ENCODE data around the gene VPS13D. TPM values are rescaled to one million over a fixed set of nuclear protein-coding genes. Genes with fewer than 3 reads are reported as not detected.

The VPS13D gene
- total RNA-seq, 1 experiment from 2014 or later, result 29.0 TPM

DNA sequence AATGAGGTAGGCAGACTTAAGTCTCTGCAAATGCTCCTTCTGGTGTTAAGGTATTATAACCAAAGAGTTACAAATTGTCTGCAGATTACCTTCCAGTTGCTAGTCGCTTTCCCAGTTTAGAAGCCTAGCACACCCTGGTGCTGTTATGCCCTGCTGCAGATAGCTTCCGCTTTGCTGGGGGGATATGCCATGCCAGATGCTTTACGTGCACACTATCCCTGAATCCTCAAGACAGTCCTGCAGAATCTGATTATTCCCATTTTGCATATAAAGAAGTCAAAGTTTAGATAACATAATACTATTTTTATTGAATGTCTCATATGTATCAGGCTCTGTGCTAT lies 221.7 kb downstream of the VPS13D start:
- no peak for DNase-seq (ENCODE audit: low spot score)
- POLR2A ChIA-PET, result no interaction called here
- Mint-ChIP-seq H3K27ac (no peak overlapping the region), H3K27me3 (ENCODE audit: low read depth) (no peaks in the 10 kb centered on the region), H3K4me3 (no peak overlapping the region), H3K9me3 (no peaks in the 10 kb centered on the region), H3K4me1 (peaks cover 24% of the 10 kb centered on the region), H3K36me3 (peaks cover under 1% of the 10 kb centered on the region; the same call in 1 of the 2 replicates)
- CTCF ChIA-PET, result no interaction called here
- no peak for TF ChIP-seq NR2C2 (CRISPR knock-in tag; IDR thresholded peaks at IDR 0.05)
- no peak for TF ChIP-seq ZNF671 (CRISPR knock-in tag; IDR thresholded peaks at IDR 0.05)
- no peak for TF ChIP-seq FOXJ3 (CRISPR knock-in tag; IDR thresholded peaks at IDR 0.05; ENCODE audit: borderline replicate concordance)
- TF ChIP-seq, protein P1, sequence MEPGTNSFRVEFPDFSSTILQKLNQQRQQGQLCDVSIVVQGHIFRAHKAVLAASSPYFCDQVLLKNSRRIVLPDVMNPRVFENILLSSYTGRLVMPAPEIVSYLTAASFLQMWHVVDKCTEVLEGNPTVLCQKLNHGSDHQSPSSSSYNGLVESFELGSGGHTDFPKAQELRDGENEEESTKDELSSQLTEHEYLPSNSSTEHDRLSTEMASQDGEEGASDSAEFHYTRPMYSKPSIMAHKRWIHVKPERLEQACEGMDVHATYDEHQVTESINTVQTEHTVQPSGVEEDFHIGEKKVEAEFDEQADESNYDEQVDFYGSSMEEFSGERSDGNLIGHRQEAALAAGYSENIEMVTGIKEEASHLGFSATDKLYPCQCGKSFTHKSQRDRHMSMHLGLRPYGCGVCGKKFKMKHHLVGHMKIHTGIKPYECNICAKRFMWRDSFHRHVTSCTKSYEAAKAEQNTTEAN (CRISPR knock-in tag; IDR thresholded peaks at IDR 0.05), result no peak
- TF ChIP-seq GABPB1 (CRISPR knock-in tag; IDR thresholded peaks at IDR 0.05), result no peak
- TF ChIP-seq ZNF423 (CRISPR knock-in tag; IDR thresholded peaks at IDR 0.05), result no peak
- TF ChIP-seq, protein P2, sequence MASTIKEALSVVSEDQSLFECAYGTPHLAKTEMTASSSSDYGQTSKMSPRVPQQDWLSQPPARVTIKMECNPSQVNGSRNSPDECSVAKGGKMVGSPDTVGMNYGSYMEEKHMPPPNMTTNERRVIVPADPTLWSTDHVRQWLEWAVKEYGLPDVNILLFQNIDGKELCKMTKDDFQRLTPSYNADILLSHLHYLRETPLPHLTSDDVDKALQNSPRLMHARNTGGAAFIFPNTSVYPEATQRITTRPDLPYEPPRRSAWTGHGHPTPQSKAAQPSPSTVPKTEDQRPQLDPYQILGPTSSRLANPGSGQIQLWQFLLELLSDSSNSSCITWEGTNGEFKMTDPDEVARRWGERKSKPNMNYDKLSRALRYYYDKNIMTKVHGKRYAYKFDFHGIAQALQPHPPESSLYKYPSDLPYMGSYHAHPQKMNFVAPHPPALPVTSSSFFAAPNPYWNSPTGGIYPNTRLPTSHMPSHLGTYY (CRISPR knock-in tag; IDR thresholded peaks at IDR 0.05), result no peak
- no peak for TF ChIP-seq NR1H2 (CRISPR knock-in tag; IDR thresholded peaks at IDR 0.05)
- no peak for TF ChIP-seq CBFB (CRISPR knock-in tag; IDR thresholded peaks at IDR 0.05; ENCODE audit: low read depth)
- TF ChIP-seq, protein P3, sequence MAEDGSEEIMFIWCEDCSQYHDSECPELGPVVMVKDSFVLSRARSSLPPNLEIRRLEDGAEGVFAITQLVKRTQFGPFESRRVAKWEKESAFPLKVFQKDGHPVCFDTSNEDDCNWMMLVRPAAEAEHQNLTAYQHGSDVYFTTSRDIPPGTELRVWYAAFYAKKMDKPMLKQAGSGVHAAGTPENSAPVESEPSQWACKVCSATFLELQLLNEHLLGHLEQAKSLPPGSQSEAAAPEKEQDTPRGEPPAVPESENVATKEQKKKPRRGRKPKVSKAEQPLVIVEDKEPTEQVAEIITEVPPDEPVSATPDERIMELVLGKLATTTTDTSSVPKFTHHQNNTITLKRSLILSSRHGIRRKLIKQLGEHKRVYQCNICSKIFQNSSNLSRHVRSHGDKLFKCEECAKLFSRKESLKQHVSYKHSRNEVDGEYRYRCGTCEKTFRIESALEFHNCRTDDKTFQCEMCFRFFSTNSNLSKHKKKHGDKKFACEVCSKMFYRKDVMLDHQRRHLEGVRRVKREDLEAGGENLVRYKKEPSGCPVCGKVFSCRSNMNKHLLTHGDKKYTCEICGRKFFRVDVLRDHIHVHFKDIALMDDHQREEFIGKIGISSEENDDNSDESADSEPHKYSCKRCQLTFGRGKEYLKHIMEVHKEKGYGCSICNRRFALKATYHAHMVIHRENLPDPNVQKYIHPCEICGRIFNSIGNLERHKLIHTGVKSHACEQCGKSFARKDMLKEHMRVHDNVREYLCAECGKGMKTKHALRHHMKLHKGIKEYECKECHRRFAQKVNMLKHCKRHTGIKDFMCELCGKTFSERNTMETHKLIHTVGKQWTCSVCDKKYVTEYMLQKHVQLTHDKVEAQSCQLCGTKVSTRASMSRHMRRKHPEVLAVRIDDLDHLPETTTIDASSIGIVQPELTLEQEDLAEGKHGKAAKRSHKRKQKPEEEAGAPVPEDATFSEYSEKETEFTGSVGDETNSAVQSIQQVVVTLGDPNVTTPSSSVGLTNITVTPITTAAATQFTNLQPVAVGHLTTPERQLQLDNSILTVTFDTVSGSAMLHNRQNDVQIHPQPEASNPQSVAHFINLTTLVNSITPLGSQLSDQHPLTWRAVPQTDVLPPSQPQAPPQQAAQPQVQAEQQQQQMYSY (CRISPR knock-in tag; IDR thresholded peaks at IDR 0.05), result no peak
- TF ChIP-seq ELF4 (CRISPR knock-in tag; IDR thresholded peaks at IDR 0.05; ENCODE audit: low read depth), result no peak
- no peak for ATAC-seq

DNA sequence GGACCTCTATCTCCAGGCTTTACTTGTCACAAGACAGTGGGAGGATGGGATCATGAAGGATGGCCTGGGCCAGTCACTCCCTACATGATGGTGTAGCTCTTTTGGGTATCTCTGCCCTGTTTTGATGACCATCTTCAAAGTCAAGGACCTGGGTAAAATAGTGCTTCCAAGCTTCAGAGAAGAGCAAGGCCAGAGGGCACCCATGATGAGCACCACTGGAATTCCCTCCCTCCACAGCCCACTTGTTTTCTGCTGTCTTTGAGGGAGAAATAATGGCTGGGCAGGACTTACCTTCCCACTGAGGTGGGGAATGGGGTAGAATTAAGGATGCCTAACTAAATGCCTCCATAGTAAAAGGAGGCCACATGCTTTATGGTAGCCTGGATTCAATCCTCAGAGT lies 222.4 kb downstream of the VPS13D start:
- no peak for TF ChIP-seq NFATC4 (CRISPR knock-in tag; IDR thresholded peaks at IDR 0.05)
- TF ChIP-seq, protein P4, sequence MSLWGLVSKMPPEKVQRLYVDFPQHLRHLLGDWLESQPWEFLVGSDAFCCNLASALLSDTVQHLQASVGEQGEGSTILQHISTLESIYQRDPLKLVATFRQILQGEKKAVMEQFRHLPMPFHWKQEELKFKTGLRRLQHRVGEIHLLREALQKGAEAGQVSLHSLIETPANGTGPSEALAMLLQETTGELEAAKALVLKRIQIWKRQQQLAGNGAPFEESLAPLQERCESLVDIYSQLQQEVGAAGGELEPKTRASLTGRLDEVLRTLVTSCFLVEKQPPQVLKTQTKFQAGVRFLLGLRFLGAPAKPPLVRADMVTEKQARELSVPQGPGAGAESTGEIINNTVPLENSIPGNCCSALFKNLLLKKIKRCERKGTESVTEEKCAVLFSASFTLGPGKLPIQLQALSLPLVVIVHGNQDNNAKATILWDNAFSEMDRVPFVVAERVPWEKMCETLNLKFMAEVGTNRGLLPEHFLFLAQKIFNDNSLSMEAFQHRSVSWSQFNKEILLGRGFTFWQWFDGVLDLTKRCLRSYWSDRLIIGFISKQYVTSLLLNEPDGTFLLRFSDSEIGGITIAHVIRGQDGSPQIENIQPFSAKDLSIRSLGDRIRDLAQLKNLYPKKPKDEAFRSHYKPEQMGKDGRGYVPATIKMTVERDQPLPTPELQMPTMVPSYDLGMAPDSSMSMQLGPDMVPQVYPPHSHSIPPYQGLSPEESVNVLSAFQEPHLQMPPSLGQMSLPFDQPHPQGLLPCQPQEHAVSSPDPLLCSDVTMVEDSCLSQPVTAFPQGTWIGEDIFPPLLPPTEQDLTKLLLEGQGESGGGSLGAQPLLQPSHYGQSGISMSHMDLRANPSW (CRISPR knock-in tag; conservative IDR thresholded peaks at IDR 0.05; ENCODE audit: low read depth), result no peak
- POLR2A ChIA-PET, result no interaction called here
- Mint-ChIP-seq H3K9me3 (no peaks in the 10 kb centered on the region), H3K27ac (no peak overlapping the region), H3K36me3 (peaks cover 2% of the 10 kb centered on the region; the same call in 1 of the 2 replicates), H3K27me3 (ENCODE audit: low read depth) (no peaks in the 10 kb centered on the region), H3K4me1 (peaks cover 24% of the 10 kb centered on the region), H3K4me3 (no peak overlapping the region)
- no peak for DNase-seq (ENCODE audit: low spot score)
- no peak for ATAC-seq
- CTCF ChIA-PET, result interaction anchor here (1.2 kb wide), 1 partner anchor 207 kb away, joined by 3 read pairs; no protein-coding TSS in a partner anchor

Data from WTC11 (cell line).